ENCODE data around the gene PKIB.

PKIB gene

GRCh38 chr6:122727244-122727643, 117.0 kb downstream of the PKIB start:
- no peak for DNase-seq (ENCODE audit: low read depth, low spot score)
- no peak overlapping the region for H3K4me3 ChIP-seq (ENCODE audit: insufficient read length, low read depth)
- H3K9me3 ChIP-seq (ENCODE audit: insufficient read depth, low read length) = no peaks in the 10 kb centered on the region
- H3K36me3 ChIP-seq (ENCODE audit: insufficient read depth, insufficient read length, low read length) = no peaks in the 10 kb centered on the region
- H3K4me1 ChIP-seq (ENCODE audit: insufficient read depth, insufficient read length) = no peaks in the 10 kb centered on the region
- H3K27me3 ChIP-seq (ENCODE audit: insufficient read depth, insufficient read length) = no peaks in the 10 kb centered on the region
- no peak for TF ChIP-seq ZNF274 (IDR thresholded peaks at IDR 0.05; ENCODE audit: low read depth, low read length)
- no peak for TF ChIP-seq SUZ12 (IDR thresholded peaks at IDR 0.05; ENCODE audit: extremely low read depth, insufficient read depth, insufficient read length)
- no peak for TF ChIP-seq YY1 (IDR thresholded peaks at IDR 0.05; ENCODE audit: insufficient read depth, insufficient read length)
- no peak overlapping the region for H3K9ac ChIP-seq (ENCODE audit: insufficient read length, low read depth)

GRCh38 chr6:122730334-122730733, 120.1 kb downstream of the PKIB start:
- peaks cover 3% of the 10 kb centered on the region for H3K4me1 ChIP-seq (ENCODE audit: insufficient read depth, insufficient read length)
- no peaks in the 10 kb centered on the region for H3K36me3 ChIP-seq (ENCODE audit: insufficient read depth, insufficient read length, low read length)
- no peak for DNase-seq (ENCODE audit: low read depth, low spot score)
- H3K27me3 ChIP-seq (ENCODE audit: insufficient read depth, insufficient read length) = no peaks in the 10 kb centered on the region
- no peaks in the 10 kb centered on the region for H3K9me3 ChIP-seq (ENCODE audit: insufficient read depth, low read length)
- TF ChIP-seq SUZ12 (IDR thresholded peaks at IDR 0.05; ENCODE audit: extremely low read depth, insufficient read depth, insufficient read length) = no peak
- TF ChIP-seq YY1 (IDR thresholded peaks at IDR 0.05; ENCODE audit: insufficient read depth, insufficient read length) = no peak
- TF ChIP-seq ZNF274 (IDR thresholded peaks at IDR 0.05; ENCODE audit: low read depth, low read length) = no peak
- no peak overlapping the region for H3K9ac ChIP-seq (ENCODE audit: insufficient read length, low read depth)
- no peak overlapping the region for H3K4me3 ChIP-seq (ENCODE audit: insufficient read length, low read depth)

GRCh38 chr6:122730775-122731386, 120.7 kb downstream of the PKIB start:
- no peak for DNase-seq (ENCODE audit: low read depth, low spot score)
- Histone ChIP-seq H3K9me3 (ENCODE audit: insufficient read depth, low read length) (no peaks in the 10 kb centered on the region), H3K36me3 (ENCODE audit: insufficient read depth, insufficient read length, low read length) (no peaks in the 10 kb centered on the region), H3K4me1 (ENCODE audit: insufficient read depth, insufficient read length) (peaks cover 3% of the 10 kb centered on the region), H3K4me3 (ENCODE audit: insufficient read length, low read depth) (no peak overlapping the region), H3K9ac (ENCODE audit: insufficient read length, low read depth) (no peak overlapping the region), H3K27me3 (ENCODE audit: insufficient read depth, insufficient read length) (no peaks in the 10 kb centered on the region)
- no peak for TF ChIP-seq YY1 (IDR thresholded peaks at IDR 0.05; ENCODE audit: insufficient read depth, insufficient read length)
- TF ChIP-seq ZNF274 (IDR thresholded peaks at IDR 0.05; ENCODE audit: low read depth, low read length) = no peak
- TF ChIP-seq SUZ12 (IDR thresholded peaks at IDR 0.05; ENCODE audit: extremely low read depth, insufficient read depth, insufficient read length) = no peak

GRCh38 chr6:122733259-122733658, 123.1 kb downstream of the PKIB start:
- H3K36me3 ChIP-seq (ENCODE audit: insufficient read depth, insufficient read length, low read length) = no peaks in the 10 kb centered on the region
- no peaks in the 10 kb centered on the region for H3K9me3 ChIP-seq (ENCODE audit: insufficient read depth, low read length)
- TF ChIP-seq SUZ12 (IDR thresholded peaks at IDR 0.05; ENCODE audit: extremely low read depth, insufficient read depth, insufficient read length) (no peak), YY1 (IDR thresholded peaks at IDR 0.05; ENCODE audit: insufficient read depth, insufficient read length) (no peak), ZNF274 (IDR thresholded peaks at IDR 0.05; ENCODE audit: low read depth, low read length) (no peak)
- peaks cover 3% of the 10 kb centered on the region for H3K4me1 ChIP-seq (ENCODE audit: insufficient read depth, insufficient read length)
- no peak for DNase-seq (ENCODE audit: low read depth, low spot score)
- no peak overlapping the region for H3K4me3 ChIP-seq (ENCODE audit: insufficient read length, low read depth)
- H3K27me3 ChIP-seq (ENCODE audit: insufficient read depth, insufficient read length) = no peaks in the 10 kb centered on the region
- H3K9ac ChIP-seq (ENCODE audit: insufficient read length, low read depth) = no peak overlapping the region

- no peak overlapping the region for H3K9ac ChIP-seq (ENCODE audit: insufficient read length, low read depth)
- no peak for TF ChIP-seq ZNF274 (IDR thresholded peaks at IDR 0.05; ENCODE audit: low read depth, low read length)
- TF ChIP-seq YY1 (IDR thresholded peaks at IDR 0.05; ENCODE audit: insufficient read depth, insufficient read length) = no peak
- TF ChIP-seq SUZ12 (IDR thresholded peaks at IDR 0.05; ENCODE audit: extremely low read depth, insufficient read depth, insufficient read length) = no peak
- H3K36me3 ChIP-seq (ENCODE audit: insufficient read depth, insufficient read length, low read length) = no peaks in the 10 kb centered on the region
- DNase-seq (ENCODE audit: low read depth, low spot score) = no peak
- peaks cover 3% of the 10 kb centered on the region for H3K4me1 ChIP-seq (ENCODE audit: insufficient read depth, insufficient read length)
- no peaks in the 10 kb centered on the region for H3K9me3 ChIP-seq (ENCODE audit: insufficient read depth, low read length)
- H3K27me3 ChIP-seq (ENCODE audit: insufficient read depth, insufficient read length) = no peaks in the 10 kb centered on the region
- H3K4me3 ChIP-seq (ENCODE audit: insufficient read length, low read depth) = no peak overlapping the region
Observed at GRCh38 chr6:122734529-122735395, 124.6 kb downstream of the PKIB start.

GRCh38 chr6:122735582-122735981, 125.4 kb downstream of the PKIB start:
- H3K27me3 ChIP-seq (ENCODE audit: insufficient read depth, insufficient read length) = no peaks in the 10 kb centered on the region
- no peak overlapping the region for H3K9ac ChIP-seq (ENCODE audit: insufficient read length, low read depth)
- no peaks in the 10 kb centered on the region for H3K9me3 ChIP-seq (ENCODE audit: insufficient read depth, low read length)
- TF ChIP-seq ZNF274 (IDR thresholded peaks at IDR 0.05; ENCODE audit: low read depth, low read length) = no peak
- TF ChIP-seq SUZ12 (IDR thresholded peaks at IDR 0.05; ENCODE audit: extremely low read depth, insufficient read depth, insufficient read length) = no peak
- TF ChIP-seq YY1 (IDR thresholded peaks at IDR 0.05; ENCODE audit: insufficient read depth, insufficient read length) = no peak
- H3K4me1 ChIP-seq (ENCODE audit: insufficient read depth, insufficient read length) = peaks cover 3% of the 10 kb centered on the region
- H3K36me3 ChIP-seq (ENCODE audit: insufficient read depth, insufficient read length, low read length) = no peaks in the 10 kb centered on the region
- H3K4me3 ChIP-seq (ENCODE audit: insufficient read length, low read depth) = no peak overlapping the region
- DNase-seq (ENCODE audit: low read depth, low spot score) = no peak

- H3K36me3 ChIP-seq (ENCODE audit: insufficient read depth, insufficient read length, low read length) = no peaks in the 10 kb centered on the region
- DNase-seq (ENCODE audit: low read depth, low spot score) = no peak
- H3K4me1 ChIP-seq (ENCODE audit: insufficient read depth, insufficient read length) = peaks cover 3% of the 10 kb centered on the region
- no peak overlapping the region for H3K9ac ChIP-seq (ENCODE audit: insufficient read length, low read depth)
- H3K27me3 ChIP-seq (ENCODE audit: insufficient read depth, insufficient read length) = no peaks in the 10 kb centered on the region
- H3K4me3 ChIP-seq (ENCODE audit: insufficient read length, low read depth) = no peak overlapping the region
- no peak for TF ChIP-seq YY1 (IDR thresholded peaks at IDR 0.05; ENCODE audit: insufficient read depth, insufficient read length)
- TF ChIP-seq SUZ12 (IDR thresholded peaks at IDR 0.05; ENCODE audit: extremely low read depth, insufficient read depth, insufficient read length) = no peak
- H3K9me3 ChIP-seq (ENCODE audit: insufficient read depth, low read length) = no peaks in the 10 kb centered on the region
Observed at GRCh38 chr6:122736163-122736562, 126.0 kb downstream of the PKIB start.

Data from NT2/D1 (cell line).